HG03103 (cell line): ENCODE measurements around the gene HILPDA.
"Not testable (repeated sequence)": the region's sequence is repeated elsewhere in the genome, so short reads cannot be mapped to it uniquely, and the experiment has no call there.

Experiments
- ATAC-seq: cut with Tn5 transposase; IDR thresholded peaks from one replicate; pipeline ENCODE4 v1.9.1; 2021; ENCODE audit warnings: low read depth; ENCODE audit not compliant: unreplicated experiment

The HILPDA gene

DNA sequence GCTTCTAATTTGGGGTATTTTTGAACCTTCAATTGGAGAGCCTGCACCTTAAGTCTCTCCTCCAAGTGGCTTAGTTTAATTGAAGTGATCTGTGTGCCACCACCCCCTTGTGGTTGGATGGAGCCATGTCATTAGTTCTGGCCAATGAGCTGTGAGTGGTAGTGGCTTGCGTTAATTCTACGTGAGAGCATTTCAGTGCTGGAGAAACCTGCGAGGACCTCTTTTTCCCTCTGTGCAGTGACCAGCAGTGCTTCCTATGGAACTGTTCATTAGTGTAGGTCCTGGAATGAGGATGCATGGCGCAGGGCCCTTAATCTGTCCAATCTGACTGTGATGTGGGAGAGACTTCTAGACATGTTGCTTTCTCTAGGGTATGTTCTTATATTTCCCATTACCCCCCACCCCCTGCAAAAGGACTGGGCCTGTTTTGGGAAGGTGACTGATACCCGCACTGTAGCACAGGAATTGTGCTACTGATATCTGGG lies 3.8 kb downstream of the HILPDA start:
- ATAC-seq = peak; percentile 40

DNA sequence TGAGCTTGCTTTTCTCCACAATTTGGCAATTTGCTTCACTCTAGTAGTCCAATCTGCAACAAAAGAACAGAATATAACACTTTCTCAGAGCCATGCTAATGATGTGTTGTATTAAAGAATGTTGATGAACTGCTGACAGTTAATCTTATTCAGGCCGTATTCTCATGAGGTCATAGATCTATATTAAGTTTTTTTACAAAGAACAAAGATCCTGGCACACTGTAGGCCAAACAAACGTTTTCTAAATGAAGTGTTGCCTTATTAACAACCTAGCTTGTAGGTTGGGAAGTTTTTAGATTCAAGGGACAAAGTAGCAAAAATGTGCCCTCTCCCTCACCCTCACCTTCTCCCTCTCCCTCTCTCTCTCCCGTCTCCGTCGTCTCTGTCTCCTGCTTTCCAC lies 6.8 kb downstream of the HILPDA start:
- ATAC-seq = no peak

DNA sequence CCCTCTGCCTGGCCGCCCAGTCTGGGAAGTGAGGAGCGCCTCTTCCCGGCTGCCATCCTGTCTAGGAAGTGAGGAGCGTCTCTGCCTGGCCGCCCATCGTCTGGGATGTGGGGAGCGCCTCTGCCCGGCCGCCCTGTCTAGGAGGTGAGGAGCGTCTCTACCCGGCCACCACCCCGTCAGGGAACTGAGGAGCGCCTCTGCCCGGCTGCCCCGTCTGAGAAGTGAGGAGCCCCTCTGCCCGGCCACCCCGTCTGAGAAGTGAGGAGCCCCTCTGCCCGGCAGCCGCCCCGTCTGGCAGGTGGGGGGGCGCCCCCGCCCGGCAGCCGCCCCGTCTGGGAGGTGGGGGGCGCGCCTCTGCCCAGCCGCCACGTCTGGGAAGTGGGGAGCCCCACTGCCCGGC lies 7.7 kb downstream of the HILPDA start:
- not testable (repeated sequence) for ATAC-seq

GRCh38 chr7:128463933-128464332 lies 8.3 kb downstream of the HILPDA start:
- ATAC-seq = not testable (repeated sequence)

GRCh38 chr7:128466871-128467270 lies 11.2 kb downstream of the HILPDA start:
- ATAC-seq = not testable (repeated sequence)

DNA sequence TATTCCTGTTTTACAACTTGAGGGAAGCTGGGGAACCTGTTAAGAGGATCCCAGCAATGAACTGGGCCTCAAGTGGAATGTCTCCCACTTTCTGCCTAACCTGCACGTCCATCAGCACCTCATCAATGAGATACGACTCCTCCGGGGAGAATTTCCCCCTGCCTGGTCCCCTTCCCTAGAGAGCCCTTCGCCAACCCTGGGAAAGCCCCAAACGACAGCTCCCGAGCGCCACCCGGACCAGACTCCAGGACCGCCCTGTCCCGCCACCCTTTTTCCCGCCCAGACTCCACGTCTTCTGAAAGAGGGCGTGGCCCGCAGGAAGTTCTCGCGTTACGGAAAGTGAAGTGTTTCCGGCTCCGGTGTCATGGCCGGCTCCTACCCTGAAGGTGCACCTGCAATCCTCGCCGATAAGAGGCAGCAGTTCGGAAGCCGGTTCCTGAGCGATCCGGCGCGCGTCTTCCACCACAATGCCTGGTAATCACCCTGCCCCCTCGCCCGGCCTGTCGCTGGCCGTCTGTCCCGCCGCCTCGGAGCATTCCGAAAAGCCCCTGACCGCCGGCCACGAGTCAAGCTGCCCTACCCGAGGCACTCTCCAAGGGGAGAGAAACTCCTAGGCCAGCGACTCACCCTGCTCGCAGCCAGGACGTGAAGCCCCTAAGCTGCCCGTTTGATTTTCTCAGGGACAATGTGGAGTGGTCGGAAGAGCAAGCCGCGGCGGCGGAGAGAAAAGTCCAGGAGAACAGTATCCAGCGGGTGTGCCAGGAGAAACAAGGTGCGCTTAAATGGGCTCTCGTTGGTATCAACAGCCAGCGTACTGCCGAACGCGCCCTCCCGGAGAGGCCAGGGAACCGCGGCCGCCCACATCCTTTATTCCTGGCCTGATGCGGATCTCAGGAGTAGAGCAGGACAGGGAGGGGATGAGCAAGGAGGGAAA lies 21.0 kb downstream of the HILPDA start, which contains the start of gene METTL2B:
TSS of gene METTL2B (plus strand) at position 347 of the 934 bp plus-strand sequence. CDS start at position 365, 18 bp downstream.
- ATAC-seq = peak; percentile 91

DNA sequence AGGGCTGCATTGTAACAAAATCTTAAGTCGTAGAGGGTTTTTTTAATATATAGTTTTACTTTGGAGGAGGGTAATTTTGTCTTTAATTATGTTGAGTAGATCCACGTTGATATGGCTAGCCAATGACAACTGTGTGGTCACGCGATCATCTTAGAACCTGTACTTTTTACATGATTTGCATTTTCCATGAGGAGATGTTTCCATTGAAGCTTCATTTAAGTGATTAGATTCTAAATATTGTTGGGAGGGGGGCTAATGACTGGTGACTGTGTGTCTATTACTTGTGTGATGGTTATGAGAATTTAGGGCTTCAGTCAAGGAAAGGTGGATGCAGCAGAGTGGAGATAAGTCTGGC lies 21.6 kb downstream of the HILPDA start:
- ATAC-seq = not testable (repeated sequence)

- not testable (repeated sequence) for ATAC-seq
These were observed 23.4 kb downstream of the HILPDA start for GRCh38 chr7:128479082-128479481.

GRCh38 chr7:128488134-128488533 lies 32.5 kb downstream of the HILPDA start:
- not testable (repeated sequence) for ATAC-seq

DNA sequence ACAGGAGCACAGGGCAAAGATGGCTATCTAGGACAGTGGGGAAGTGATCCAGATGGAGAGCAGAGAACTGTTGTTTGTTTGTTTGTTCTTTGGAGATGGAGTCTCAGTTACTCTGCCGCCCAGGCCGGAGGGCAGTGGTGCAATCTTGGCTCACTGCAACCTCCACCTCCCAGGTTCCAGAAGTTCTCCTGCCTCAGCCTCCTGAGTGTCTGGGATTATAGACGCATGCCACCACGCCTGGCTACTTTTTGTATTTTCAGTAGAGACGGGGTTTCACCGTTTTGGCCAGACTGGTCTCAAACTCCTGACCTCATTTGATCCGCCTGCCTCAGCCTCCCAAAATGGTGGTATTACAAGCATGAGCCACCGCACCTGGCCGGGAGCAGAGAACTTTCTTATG lies 41.7 kb downstream of the HILPDA start:
- no peak for ATAC-seq

DNA sequence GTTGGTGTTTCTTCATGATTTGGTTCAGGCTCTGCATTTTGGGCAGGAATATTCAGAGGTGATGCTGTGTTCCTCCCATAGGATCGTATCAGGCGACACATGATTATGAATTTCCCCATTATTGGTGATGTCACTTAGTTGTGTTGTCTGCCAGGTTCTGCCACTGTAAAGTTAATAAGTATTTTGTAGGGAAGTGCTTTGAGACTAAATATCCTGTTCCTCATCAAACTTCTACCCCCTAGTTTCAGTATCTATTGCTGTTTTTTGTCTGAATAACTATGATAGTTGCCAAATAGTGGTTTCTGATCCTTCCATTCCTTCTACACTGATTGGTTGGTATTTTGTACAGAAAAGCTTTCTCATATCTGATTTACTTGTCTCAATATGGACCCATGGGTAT lies 49.7 kb downstream of the HILPDA start:
- ATAC-seq = not testable (repeated sequence)

DNA sequence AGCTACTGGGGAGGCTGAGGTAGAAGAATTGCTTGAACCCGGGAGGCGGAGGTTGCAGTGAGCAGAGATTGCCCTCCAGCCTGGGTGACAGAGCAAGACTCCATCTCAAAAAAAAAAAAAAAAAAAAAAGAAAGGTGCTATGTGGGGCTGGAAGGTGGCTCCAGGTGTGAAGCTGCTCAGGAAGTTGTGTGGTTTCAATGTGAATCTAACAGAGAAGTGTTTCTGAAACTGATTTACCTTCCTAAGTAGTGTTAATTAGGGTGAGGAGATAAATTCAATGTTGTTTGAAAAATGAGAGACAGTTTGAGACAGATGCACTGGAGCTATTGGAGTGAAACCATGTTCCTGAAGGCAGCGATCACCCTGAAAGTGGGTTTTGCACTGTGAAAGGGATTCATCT lies 51.1 kb downstream of the HILPDA start:
- peak; percentile 36 for ATAC-seq

- ATAC-seq = peak; percentile 42
These were observed 51.8 kb downstream of the HILPDA start for GRCh38 chr7:128507321-128507993.
